Activated CD8-positive, alpha-beta memory T cell treated with anti-CD3 and anti-CD28 coated beads, Interleukin-2, amount 50 U/mL, for 4 hours (primary cell): ENCODE measurements around the gene LPP.
"Not testable (repeated sequence)": the region's sequence is repeated elsewhere in the genome, so short reads cannot be mapped to it uniquely, and the experiment has no call there.

ENCODE experiments used
- DNase-seq: peaks from one replicate; pipeline ENCODE4 v3.0.0-alpha.2; 2020

The LPP gene

GRCh38 chr3:188578576-188579363 is 424.8 kb downstream of the LPP start:
- DNase-seq: no peak

- no peak for DNase-seq
Measured at GRCh38 chr3:188580223-188580622, 426.3 kb downstream of the LPP start.

DNA sequence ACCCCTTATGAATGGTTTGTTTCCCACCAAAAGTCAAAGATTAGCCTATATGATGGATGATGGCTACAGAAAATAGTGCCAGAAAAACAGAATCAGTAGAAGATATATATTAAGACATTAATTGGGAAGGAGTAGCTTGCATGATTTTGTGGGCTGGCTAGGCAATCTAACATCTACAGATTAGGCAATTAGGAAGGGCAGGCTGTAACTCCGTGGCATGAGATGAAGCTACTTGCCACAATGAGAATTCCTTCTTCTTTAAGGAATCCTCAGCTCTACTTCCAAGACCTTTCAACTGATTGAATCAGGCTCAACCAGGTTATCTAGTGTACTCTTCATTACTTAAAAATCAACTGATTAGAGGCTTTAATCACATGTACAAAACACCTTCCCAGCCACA is 426.7 kb downstream of the LPP start:
- DNase-seq: no peak

DNA sequence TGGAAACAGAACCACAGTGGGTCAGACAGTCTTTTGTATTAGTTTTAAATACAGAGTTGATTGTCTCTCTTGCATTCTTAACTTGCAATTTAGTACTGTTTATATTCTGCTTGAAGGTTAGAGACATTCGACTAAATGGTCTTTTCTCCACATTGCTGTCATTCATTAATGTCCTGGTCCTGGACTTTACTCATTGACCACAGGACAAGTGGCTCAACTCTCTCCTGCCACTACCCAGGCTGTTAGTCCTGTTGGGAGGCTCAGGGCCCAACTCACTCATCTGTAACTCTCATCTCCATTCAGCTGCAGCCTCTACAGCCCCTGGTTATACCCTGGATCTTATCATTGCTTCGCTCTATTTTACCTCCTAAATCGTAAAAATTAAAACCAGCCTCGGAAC is 427.4 kb downstream of the LPP start:
- DNase-seq: no peak

DNA sequence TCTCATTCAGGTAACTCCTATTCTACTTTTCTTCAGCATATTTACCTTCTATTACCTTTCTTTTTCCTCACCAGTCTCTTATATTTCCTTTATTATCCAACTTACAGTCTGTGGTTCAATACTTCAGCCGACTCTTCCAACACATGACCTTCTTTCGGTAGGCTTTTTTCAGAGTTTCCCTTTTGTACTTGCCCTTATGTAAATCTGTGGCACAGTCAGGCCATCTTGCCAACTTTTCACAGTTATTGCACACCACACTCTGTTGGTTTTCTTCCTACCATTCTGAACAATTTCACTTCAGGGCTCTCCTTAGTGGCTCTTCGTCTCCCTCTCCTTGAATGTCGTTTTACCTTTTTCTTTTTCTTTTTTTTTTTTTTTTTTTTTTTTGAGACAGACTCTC is 427.8 kb downstream of the LPP start:
- no peak for DNase-seq

GRCh38 chr3:188583341-188584161 is 429.6 kb downstream of the LPP start:
- no peak for DNase-seq

DNA sequence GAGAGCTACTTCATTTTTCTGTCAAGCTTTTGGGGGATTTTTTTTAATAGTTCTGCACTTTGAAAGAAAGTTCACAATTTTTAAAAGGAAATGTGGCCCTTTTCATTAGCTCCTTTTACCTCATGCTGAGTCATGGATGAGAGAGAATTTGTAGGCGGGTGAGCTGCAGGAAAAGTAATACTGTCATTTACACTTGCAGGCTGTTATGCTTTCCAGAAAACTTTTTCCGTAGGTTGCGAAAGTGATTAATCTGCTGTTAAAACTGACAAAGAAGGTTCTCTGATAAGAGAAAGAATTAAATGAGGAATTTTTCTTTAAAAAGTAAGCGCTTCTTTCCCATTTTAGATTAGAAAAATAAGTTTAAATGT is 430.2 kb downstream of the LPP start:
- no peak for DNase-seq

DNA sequence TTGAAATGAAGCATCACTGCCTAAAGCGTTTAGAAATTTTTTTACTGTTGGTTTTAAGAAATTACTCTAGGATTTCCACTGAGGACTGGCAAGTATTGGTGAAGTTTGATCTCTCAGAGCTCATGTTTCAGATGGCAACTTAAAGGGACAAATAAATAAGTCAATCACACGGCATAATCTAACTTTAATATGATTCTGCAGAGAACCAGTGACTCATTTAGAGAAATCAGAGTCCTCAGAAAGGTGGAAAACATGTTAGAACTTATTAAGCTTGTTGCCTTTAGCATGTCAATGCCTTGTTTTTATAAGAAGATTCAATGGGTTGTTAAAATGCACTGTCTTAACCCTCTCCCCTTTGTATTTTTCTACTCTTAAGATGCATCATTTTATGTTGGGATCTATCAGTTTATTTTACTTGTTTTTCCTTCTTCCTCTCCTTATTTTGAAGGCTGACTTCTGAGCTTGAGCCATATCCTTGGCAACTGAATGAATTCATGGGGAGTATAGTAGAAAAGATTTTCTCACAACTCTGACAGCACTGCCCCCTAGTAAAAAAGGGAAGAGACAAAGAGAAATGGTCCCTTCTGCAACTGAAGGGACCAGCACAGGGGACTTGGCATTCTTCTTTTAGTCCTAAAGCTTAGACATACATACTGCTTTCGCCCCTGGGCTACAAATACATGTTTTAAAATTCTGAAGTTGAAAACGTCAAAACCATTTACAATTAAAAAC is 431.2 kb downstream of the LPP start:
- DNase-seq: no peak

- no peak for DNase-seq
Measured at GRCh38 chr3:188589071-188589470, 435.1 kb downstream of the LPP start.

- DNase-seq: no peak
Measured at GRCh38 chr3:188589771-188590170, 435.8 kb downstream of the LPP start.

DNA sequence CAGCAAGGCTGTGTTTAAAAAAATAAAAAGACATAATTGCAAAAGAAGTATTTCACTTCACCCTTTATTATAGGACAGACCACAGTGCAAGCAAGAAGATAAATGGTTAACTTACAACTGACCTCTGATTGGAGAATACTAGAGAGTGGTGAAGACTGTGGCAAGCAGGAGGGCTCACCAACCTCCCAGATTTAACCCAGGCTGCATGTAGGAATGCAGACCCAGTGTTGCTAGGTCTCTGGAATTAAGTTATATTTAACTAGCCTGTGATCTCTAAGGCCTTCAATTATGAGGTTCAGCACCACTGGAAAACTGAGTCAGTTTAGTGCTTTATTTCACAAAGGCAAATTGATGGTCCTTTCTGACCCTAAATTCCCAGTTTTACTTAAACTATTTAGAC is 436.6 kb downstream of the LPP start:
- no peak for DNase-seq

GRCh38 chr3:188594139-188594538 is 440.2 kb downstream of the LPP start:
- DNase-seq: no peak

- DNase-seq: no peak
Measured at GRCh38 chr3:188595890-188596376, 442.0 kb downstream of the LPP start.

DNA sequence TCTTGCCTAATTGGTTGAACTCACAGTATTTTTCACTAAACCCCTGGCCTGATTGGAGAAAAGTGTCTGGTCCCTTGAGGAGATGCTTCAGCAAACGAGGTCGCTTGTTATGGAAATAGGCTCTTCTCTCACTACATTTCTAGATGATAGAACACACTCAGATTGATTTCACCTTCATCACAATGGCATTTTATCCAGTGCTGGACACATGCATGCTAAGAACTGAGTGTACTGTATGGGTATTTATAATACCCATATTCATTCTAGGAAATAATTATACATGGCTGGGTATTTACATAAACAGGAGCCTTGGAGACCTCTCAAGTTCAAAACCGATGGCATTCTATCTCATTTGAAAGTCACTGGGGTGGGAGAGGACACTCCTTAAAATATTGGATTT is 444.9 kb downstream of the LPP start:
- DNase-seq: no peak

DNA sequence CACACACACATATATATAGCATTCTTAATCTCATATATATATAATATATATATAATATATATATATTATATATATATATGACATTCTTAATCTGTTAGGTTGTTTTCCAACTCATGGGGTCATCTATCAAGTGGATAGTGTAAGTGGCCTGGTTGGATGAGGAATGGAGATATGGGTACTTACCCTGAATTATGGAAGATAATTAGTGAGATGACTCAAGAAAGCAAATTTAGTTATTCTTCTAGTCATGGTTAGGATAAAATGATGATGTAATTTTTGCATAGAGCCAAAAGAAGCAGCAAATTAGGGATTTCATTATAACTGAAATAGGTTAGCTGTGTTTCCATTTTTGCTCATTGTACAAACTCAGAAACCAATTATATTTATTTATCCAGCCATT is 448.2 kb downstream of the LPP start:
- DNase-seq: no peak

- DNase-seq: no peak
Measured at GRCh38 chr3:188602620-188603019, 448.7 kb downstream of the LPP start.

- DNase-seq: no peak
Measured at GRCh38 chr3:188604651-188605050, 450.7 kb downstream of the LPP start.

DNA sequence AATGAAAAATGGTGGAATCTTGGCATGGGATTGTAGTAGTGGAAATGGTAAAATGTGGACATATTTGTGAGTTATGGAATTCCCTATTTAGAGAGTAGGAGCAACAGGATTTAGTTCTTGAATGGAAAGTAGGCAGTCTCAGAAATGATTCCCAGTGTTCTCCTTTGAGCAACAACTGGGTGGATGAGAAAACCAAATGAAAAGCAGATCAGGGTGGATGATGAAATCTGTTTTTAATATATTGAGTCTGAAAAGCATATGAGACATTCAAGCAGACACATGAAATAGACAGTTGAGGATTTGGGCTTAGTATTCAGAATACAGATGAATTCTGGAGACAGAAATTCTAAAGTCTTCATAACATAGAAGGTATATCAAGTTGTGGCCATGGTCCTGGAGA is 451.3 kb downstream of the LPP start:
- no peak for DNase-seq

DNA sequence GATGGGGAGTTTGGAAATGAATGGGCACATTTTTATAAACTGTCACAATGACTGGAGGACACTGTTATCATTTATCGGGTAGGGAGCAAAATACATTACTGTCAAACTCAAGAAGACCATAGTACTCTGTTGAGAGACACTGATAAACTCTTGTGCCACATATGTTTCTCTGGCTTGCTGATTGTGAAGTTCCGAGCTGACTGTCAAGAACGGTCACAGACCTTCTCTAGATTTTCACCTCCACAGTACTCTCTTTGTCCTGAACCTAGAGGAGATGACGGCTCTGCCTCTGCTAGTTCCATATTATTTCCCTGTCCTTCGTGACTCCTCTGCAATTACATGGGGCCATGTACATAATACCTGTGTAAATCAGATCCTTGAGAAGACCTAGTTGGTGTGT is 451.9 kb downstream of the LPP start:
- no peak for DNase-seq

DNA sequence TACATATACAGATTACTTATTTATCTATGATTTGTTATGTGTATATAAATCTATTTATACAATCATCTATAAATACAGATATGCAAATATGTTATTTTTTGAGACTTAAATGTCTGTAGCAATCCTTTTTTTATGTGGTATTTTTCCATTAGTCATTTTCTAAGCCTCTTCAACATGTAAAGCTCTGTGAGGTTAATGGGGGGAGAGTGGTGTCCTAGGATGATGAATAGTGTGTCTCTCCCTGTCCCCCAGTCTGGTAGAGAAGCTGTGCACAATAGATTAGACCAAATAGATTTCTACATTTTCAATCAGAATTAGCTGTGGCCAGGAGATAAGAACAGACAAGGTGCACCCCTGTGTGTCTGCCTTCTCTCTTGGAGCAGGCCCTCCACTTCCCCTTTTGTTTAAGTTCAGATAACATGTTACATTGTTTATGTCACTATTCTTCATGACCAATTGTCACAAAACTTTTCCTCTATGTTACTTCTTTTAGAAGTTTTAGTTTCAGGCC is 453.9 kb downstream of the LPP start:
- no peak for DNase-seq

DNA sequence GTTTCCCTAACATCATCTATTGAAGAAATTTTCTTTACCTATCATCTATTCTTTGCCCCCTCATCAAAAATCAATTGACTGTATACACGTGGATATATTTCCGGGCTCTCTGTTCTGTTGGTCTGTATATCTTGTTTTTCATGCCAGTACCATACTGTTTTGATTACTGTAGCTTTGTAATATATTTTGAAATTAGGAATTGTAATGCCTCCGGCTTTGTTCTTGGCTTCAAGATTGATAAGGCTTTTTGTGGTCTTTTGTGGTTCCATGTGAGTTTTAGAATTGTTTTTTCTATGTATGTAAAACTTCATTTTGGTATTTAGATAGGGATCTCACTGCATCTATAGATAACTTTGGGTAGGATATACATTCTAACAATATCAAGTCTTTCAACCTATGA is 454.4 kb downstream of the LPP start:
- DNase-seq: no peak

GRCh38 chr3:188613721-188614120 is 459.8 kb downstream of the LPP start:
- DNase-seq: not testable (repeated sequence)

GRCh38 chr3:188617270-188617669 is 463.3 kb downstream of the LPP start:
- DNase-seq: no peak
